ENCODE data around the gene P2RY14. TPM values are rescaled to one million over a fixed set of nuclear protein-coding genes. Genes with fewer than 3 reads are reported as not detected.

P2RY14 gene
- total and polyA plus RNA-seq, 5 donors from 2014 or later: 0.28 to 1.2 (median 0.91) TPM; not detected in 1

DNA sequence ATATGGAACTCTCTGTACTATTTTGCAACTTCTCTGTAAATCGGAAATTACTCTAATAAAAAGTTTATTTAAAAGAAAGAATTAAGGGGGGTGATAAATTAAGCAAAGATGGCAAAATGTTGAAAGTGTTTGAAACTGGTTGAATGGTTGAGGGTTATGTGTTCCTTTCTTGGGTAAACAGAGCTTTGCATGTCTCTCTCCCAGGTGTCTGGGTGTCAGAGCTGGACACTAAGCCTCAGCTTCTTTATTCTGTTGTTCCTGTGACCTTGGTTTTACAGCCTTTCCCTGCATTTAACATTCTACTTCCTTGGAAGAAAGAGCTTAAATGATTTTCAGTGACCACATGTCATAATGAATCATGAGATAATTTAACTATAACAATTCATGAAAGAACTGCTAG lies 82.5 kb downstream of the P2RY14 start:
- Mint-ChIP-seq H3K36me3 (no peaks in the 10 kb centered on the region), H3K4me1 (peaks cover 0 to 21% (median 16%) of the 10 kb centered on the region in 4 donors), H3K27me3 (no peaks in the 10 kb centered on the region), H3K27ac (no peak overlapping the region), H3K9me3 (no peaks in the 10 kb centered on the region), H3K4me3 (no peak overlapping the region)
- H3K4me1 ChIP-seq (ENCODE audit: control insufficient read depth, insufficient read depth, low read length, poor library complexity, severe bottlenecking): peaks cover 15% of the 10 kb centered on the region
- no peaks in the 10 kb centered on the region for H3K27me3 ChIP-seq (ENCODE audit: control insufficient read depth, insufficient read depth, low read length)
- peaks cover 4% of the 10 kb centered on the region for H3K36me3 ChIP-seq (ENCODE audit: control insufficient read depth, insufficient read depth, low read length)
- no peak overlapping the region for H3K4me3 ChIP-seq (ENCODE audit: low read depth, low read length)
- no peak for ATAC-seq (ENCODE audit: low read depth in 2 of 2)
- no peak for DNase-seq
- H3K9me3 ChIP-seq (ENCODE audit: control insufficient read depth in 2 of 2, low read length in 2 of 2): no peaks in the 10 kb centered on the region
- no peak overlapping the region for H3K27ac ChIP-seq (ENCODE audit: insufficient read depth, low read length, poor library complexity, severe bottlenecking)

DNA sequence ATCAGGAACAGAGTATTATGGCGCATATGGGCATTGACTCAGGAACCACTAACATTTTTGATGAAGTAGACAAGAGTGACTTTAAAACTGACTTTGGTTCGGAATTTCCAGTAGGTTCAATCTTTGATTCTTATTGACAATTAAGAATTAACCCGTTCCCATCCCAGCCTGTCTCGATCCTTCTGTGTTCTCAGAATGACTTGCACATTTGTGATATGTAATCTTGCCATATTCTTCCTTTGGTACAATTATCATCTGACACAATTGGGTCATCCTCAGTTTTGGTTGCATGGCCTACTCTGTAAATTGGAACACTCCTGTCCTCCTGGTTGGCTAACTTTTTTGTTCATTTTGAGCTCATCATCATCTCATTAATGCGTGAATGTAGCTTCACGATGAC lies 85.8 kb downstream of the P2RY14 start:
- no peaks in the 10 kb centered on the region for H3K4me1 ChIP-seq (ENCODE audit: control insufficient read depth, insufficient read depth, low read length, poor library complexity, severe bottlenecking)
- H3K27ac Mint-ChIP-seq: no peak overlapping the region
- no peaks in the 10 kb centered on the region for H3K27me3 Mint-ChIP-seq
- no peaks in the 10 kb centered on the region for H3K27me3 ChIP-seq (ENCODE audit: control insufficient read depth, insufficient read depth, low read length)
- no peak overlapping the region for H3K4me3 ChIP-seq (ENCODE audit: low read depth, low read length)
- H3K9me3 Mint-ChIP-seq: no peaks in the 10 kb centered on the region
- peaks cover 0 to 10% (median 7%) of the 10 kb centered on the region in 4 donors for H3K4me1 Mint-ChIP-seq
- H3K27ac ChIP-seq (ENCODE audit: insufficient read depth, low read length, poor library complexity, severe bottlenecking): no peak overlapping the region
- H3K36me3 ChIP-seq (ENCODE audit: control insufficient read depth, insufficient read depth, low read length): no peaks in the 10 kb centered on the region
- H3K9me3 ChIP-seq (ENCODE audit: control insufficient read depth in 2 of 2, low read length in 2 of 2): no peaks in the 10 kb centered on the region
- DNase-seq: no peak
- no peak for ATAC-seq (ENCODE audit: low read depth in 2 of 2)
- no peaks in the 10 kb centered on the region for H3K36me3 Mint-ChIP-seq
- no peak overlapping the region for H3K4me3 Mint-ChIP-seq

DNA sequence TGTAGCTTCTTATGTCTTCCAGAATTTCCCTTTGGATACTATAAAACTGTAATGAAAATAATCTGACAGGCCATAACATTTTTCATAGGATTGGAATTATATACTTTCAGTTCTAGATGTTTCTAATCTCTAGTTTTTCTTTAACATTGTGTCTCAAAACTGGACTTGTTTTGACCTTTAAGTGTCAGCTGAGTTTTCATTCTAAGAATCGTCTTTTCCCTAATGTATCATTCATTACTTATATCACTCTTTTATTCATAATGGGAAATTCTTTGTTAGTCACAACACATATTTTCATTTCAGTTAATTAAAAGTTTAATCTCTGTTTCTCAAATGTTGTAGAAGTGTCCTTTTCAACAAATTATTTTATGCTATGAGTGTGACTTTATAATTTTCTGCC lies 87.2 kb downstream of the P2RY14 start:
- no peak overlapping the region for H3K4me3 ChIP-seq (ENCODE audit: low read depth, low read length)
- Mint-ChIP-seq H3K27me3 (no peaks in the 10 kb centered on the region), H3K4me3 (no peak overlapping the region), H3K36me3 (no peaks in the 10 kb centered on the region), H3K27ac (no peak overlapping the region), H3K9me3 (no peaks in the 10 kb centered on the region), H3K4me1 (peaks cover 0 to 10% (median 5%) of the 10 kb centered on the region in 4 donors)
- no peak overlapping the region for H3K27ac ChIP-seq (ENCODE audit: insufficient read depth, low read length, poor library complexity, severe bottlenecking)
- H3K36me3 ChIP-seq (ENCODE audit: control insufficient read depth, insufficient read depth, low read length): no peaks in the 10 kb centered on the region
- no peaks in the 10 kb centered on the region for H3K27me3 ChIP-seq (ENCODE audit: control insufficient read depth, insufficient read depth, low read length)
- no peaks in the 10 kb centered on the region for H3K9me3 ChIP-seq (ENCODE audit: control insufficient read depth in 2 of 2, low read length in 2 of 2)
- DNase-seq: no peak
- H3K4me1 ChIP-seq (ENCODE audit: control insufficient read depth, insufficient read depth, low read length, poor library complexity, severe bottlenecking): no peaks in the 10 kb centered on the region
- ATAC-seq (ENCODE audit: low read depth in 2 of 2): no peak

GRCh38 chr3:151183265-151183671 lies 95.1 kb downstream of the P2RY14 start:
- DNase-seq (peak in 2 of 3 donors; percentile 55 to 64), ATAC-seq (ENCODE audit: low read depth in 2 of 2) (peak; percentile 75 to 86)
- H3K9me3 ChIP-seq (ENCODE audit: control insufficient read depth in 2 of 2, low read length in 2 of 2): no peaks in the 10 kb centered on the region
- no peaks in the 10 kb centered on the region for H3K36me3 ChIP-seq (ENCODE audit: control insufficient read depth, insufficient read depth, low read length)
- Mint-ChIP-seq H3K27me3 (peaks cover 5% of the 10 kb centered on the region), H3K27ac (peak overlapping the region; percentile 21 to 62 (median 57)), H3K9me3 (no peaks in the 10 kb centered on the region), H3K4me3 (peak overlapping the region; percentile 5 to 64 (median 34)), H3K36me3 (no peaks in the 10 kb centered on the region), H3K4me1 (peaks cover 4 to 28% (median 10%) of the 10 kb centered on the region in 4 donors)
- H3K27me3 ChIP-seq (ENCODE audit: control insufficient read depth, insufficient read depth, low read length): no peaks in the 10 kb centered on the region
- peak overlapping the region; percentile 54 for H3K4me3 ChIP-seq (ENCODE audit: low read depth, low read length)
- peaks cover 10% of the 10 kb centered on the region for H3K4me1 ChIP-seq (ENCODE audit: control insufficient read depth, insufficient read depth, low read length, poor library complexity, severe bottlenecking)
- H3K27ac ChIP-seq (ENCODE audit: insufficient read depth, low read length, poor library complexity, severe bottlenecking): no peak overlapping the region

DNA sequence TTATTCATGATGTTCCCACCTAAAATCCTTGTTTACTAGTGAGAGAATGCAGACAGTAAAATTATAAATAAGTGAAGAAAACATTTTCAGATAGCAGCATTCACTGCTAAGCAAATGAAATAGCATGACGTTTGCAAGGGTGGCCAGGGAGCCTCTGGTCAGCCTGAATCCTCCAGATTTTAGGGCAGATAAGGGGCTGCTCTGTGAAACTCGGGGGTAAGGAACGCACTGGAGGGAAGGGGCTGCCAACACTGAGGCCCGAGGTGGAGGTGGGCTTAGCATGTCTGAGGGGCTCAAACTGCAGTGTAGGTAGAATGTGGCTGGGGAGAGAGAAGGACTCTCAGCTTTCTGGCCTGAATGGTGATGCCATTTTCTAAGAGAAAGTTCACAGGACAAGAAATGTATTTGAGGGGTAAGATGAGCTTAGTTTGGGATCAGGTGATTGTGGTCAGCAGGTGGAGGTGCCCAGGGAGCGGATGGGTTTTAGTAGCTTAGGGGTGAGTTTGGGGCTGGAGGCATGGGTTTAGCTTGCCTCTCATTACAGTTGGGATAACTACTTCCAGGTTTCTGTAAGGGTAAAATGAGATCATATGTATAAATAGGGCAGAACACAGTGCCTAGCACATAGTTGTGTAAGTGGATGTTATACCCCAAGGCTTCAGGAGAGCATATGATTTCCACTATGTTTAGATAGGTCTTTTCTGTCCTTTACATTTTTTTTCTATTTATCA lies 95.8 kb downstream of the P2RY14 start:
- no peaks in the 10 kb centered on the region for H3K9me3 ChIP-seq (ENCODE audit: control insufficient read depth in 2 of 2, low read length in 2 of 2)
- no peaks in the 10 kb centered on the region for H3K36me3 Mint-ChIP-seq
- no peak for ATAC-seq (ENCODE audit: low read depth in 2 of 2)

DNA sequence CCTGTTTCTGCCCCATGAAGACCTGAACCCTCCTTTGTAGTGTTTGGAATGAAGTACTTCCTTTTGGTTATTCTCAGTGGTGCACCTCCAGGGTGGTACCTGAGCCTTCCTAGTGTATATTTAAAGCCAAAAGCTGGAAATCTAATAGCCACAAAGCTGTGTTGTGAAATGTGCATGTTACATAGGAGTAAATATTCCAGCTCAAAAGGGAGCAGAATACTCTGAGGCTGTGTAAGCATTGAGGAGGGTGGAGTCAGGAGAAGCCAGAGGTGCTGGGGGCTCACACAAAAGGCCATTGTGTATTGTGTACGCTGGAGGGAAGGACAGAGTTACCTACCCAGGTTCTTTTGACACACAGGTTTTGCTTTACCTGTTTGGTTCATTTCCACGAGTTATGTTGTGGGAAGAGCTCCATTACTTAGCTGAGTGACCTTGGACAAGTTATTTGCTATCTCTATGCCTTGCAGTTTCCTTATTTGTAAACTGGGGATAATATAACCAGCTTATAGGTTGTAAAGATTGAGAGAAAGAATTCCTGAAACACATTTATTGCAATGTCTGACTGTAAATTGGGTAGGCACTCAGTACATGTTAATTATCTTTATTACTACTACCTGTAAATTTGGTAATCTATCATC lies 100.0 kb downstream of the P2RY14 start:
- Mint-ChIP-seq H3K27me3 (peaks cover 5% of the 10 kb centered on the region), H3K9me3 (no peaks in the 10 kb centered on the region), H3K27ac (no peak overlapping the region), H3K4me1 (peaks cover 3 to 13% (median 5%) of the 10 kb centered on the region in 4 donors), H3K4me3 (no peak overlapping the region), H3K36me3 (no peaks in the 10 kb centered on the region)
- Histone ChIP-seq H3K27me3 (ENCODE audit: control insufficient read depth, insufficient read depth, low read length) (no peaks in the 10 kb centered on the region), H3K36me3 (ENCODE audit: control insufficient read depth, insufficient read depth, low read length) (no peaks in the 10 kb centered on the region), H3K4me1 (ENCODE audit: control insufficient read depth, insufficient read depth, low read length, poor library complexity, severe bottlenecking) (peaks cover 10% of the 10 kb centered on the region), H3K27ac (ENCODE audit: insufficient read depth, low read length, poor library complexity, severe bottlenecking) (no peak overlapping the region), H3K4me3 (ENCODE audit: low read depth, low read length) (no peak overlapping the region), H3K9me3 (ENCODE audit: control insufficient read depth in 2 of 2, low read length in 2 of 2) (no peaks in the 10 kb centered on the region)
- no peak for DNase-seq
- no peak for ATAC-seq (ENCODE audit: low read depth in 2 of 2)

More for the DNA sequence above, 95.8 kb downstream of the P2RY14 start:
- Mint-ChIP-seq H3K4me3 (peak overlapping the region in 2 of 4 donors; percentile 5 to 7), H3K4me1 (peaks cover 6 to 28% (median 10%) of the 10 kb centered on the region in 4 donors), H3K9me3 (no peaks in the 10 kb centered on the region), H3K27me3 (peaks cover 5% of the 10 kb centered on the region), H3K27ac (peak overlapping the region; percentile 38 to 63 (median 57))
- no peaks in the 10 kb centered on the region for H3K36me3 ChIP-seq (ENCODE audit: control insufficient read depth, insufficient read depth, low read length)
- no peak overlapping the region for H3K27ac ChIP-seq (ENCODE audit: insufficient read depth, low read length, poor library complexity, severe bottlenecking)
- DNase-seq: no peak
- H3K4me3 ChIP-seq (ENCODE audit: low read depth, low read length): no peak overlapping the region
- H3K27me3 ChIP-seq (ENCODE audit: control insufficient read depth, insufficient read depth, low read length): no peaks in the 10 kb centered on the region
- peaks cover 10% of the 10 kb centered on the region for H3K4me1 ChIP-seq (ENCODE audit: control insufficient read depth, insufficient read depth, low read length, poor library complexity, severe bottlenecking)

DNA sequence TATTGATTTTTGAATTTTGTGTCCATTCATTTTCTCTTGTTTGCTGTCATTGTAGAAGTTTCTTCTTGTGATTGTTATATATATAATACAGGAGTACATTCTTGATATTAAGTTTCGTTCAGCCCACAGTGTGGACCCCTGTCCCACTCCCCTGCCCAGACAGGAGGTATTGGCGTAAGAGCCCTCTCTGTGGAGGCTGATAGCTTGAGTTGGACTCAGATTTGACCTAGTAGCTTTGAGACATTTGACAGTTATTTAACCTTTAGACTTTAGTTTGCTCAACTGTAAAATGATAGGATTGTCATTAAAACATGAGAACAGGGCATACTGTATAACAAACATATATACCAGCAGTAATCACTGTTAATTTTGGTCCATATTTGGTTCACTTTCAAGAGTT lies 102.4 kb downstream of the P2RY14 start:
- Mint-ChIP-seq H3K4me1 (peaks cover 0 to 16% (median 13%) of the 10 kb centered on the region in 4 donors), H3K9me3 (no peaks in the 10 kb centered on the region), H3K36me3 (no peaks in the 10 kb centered on the region), H3K27me3 (no peaks in the 10 kb centered on the region), H3K27ac (no peak overlapping the region), H3K4me3 (no peak overlapping the region)
- Histone ChIP-seq H3K4me1 (ENCODE audit: control insufficient read depth, insufficient read depth, low read length, poor library complexity, severe bottlenecking) (peaks cover 8% of the 10 kb centered on the region), H3K27me3 (ENCODE audit: control insufficient read depth, insufficient read depth, low read length) (no peaks in the 10 kb centered on the region), H3K36me3 (ENCODE audit: control insufficient read depth, insufficient read depth, low read length) (no peaks in the 10 kb centered on the region), H3K4me3 (ENCODE audit: low read depth, low read length) (no peak overlapping the region), H3K9me3 (ENCODE audit: control insufficient read depth in 2 of 2, low read length in 2 of 2) (no peaks in the 10 kb centered on the region), H3K27ac (ENCODE audit: insufficient read depth, low read length, poor library complexity, severe bottlenecking) (no peak overlapping the region)
- DNase-seq: no peak
- ATAC-seq (ENCODE audit: low read depth in 2 of 2): no peak
